D341Med (cell line): Measurements from ENCODE around the gene DAPK1.
"Not testable (repeated sequence)": the region's sequence is repeated elsewhere in the genome, so short reads cannot be mapped to it uniquely, and the experiment has no call there.

Experiments
- DNase-seq: peaks from one replicate; pipeline ENCODE4 v3.0.0; 2012; ENCODE audit warnings: low spot score

DAPK1 gene

GRCh38 chr9:87742813-87743428, 245.3 kb downstream of the DAPK1 start:
- DNase-seq, result no peak

GRCh38 chr9:87744247-87744646, 246.6 kb downstream of the DAPK1 start:
- not testable (repeated sequence) for DNase-seq

GRCh38 chr9:87746186-87746585, 248.5 kb downstream of the DAPK1 start:
- no peak for DNase-seq

GRCh38 chr9:87748881-87749280, 251.2 kb downstream of the DAPK1 start:
- no peak for DNase-seq

- DNase-seq, result no peak
Observed at GRCh38 chr9:87749335-87750035, 251.8 kb downstream of the DAPK1 start.

- no peak for DNase-seq
Observed at GRCh38 chr9:87750726-87751125, 253.1 kb downstream of the DAPK1 start.

- no peak for DNase-seq
Observed at GRCh38 chr9:87751423-87751822, 253.8 kb downstream of the DAPK1 start.

GRCh38 chr9:87751868-87752267, 254.2 kb downstream of the DAPK1 start:
- no peak for DNase-seq

- DNase-seq, result no peak
Observed at GRCh38 chr9:87753313-87753712, 255.6 kb downstream of the DAPK1 start.
